Peyer's patch (tissue), 4 donors: ENCODE measurements around the gene RELT. TPM values are rescaled to one million over a fixed set of nuclear protein-coding genes. Genes with fewer than 3 reads are reported as not detected.

Experiments
- DNase-seq, 3 donors: peaks; one replicate each; pipeline ENCODE4 v3.0.0-alpha.2; 2017 to 2019
- H3K27ac ChIP-seq, 4 donors: fragments of 200-600 bp; sonication (generic); one replicate each; pipeline ENCODE4 v1.5.1; 2016 to 2019
- H3K27me3 ChIP-seq, 2 donors: fragments of 200-600 bp; sonication (generic); one replicate each; pipeline ENCODE4 v1.5.1; 2019
- H3K36me3 ChIP-seq, 3 donors: fragments of 200-600 bp; sonication (generic); one replicate each; pipeline ENCODE4 v1.5.1; 2016 to 2019
- H3K4me1 ChIP-seq, 4 donors: fragments of 200-600 bp; sonication (generic); one replicate each; pipeline ENCODE4 v1.5.1; 2016 to 2019
- H3K4me3 ChIP-seq, 4 donors: fragments of 200-600 bp; sonication (generic); 1 replicate in 3 of 4; 2 replicates in 1 of 4; pipeline ENCODE4 v1.5.1; 2016 to 2019; ENCODE audit warnings: mild to moderate bottlenecking in 1 of 4
- H3K9me3 ChIP-seq, 4 donors: fragments of 200-600 bp; sonication (generic); one replicate each; pipeline ENCODE4 v1.5.1; 2016 to 2019; ENCODE audit warnings: mild to moderate bottlenecking in 1 of 4
- POLR2A ChIP-seq, 2 donors: fragments of 450-650 bp; IDR thresholded peaks; one replicate each; pipeline ENCODE4 v1.5.1; 2017; ENCODE audit warnings: antibody characterized with exemption in 2 of 2, mild to moderate bottlenecking in 2 of 2, moderate library complexity in 2 of 2
- total RNA-seq, 4 donors: library from RNA; depleted of rRNA; stranded (reverse); fragments of >200 nt; gene quantifications; one replicate each; pipeline ENCODE4 v1.1.0, GENCODE V29; 2016
- TF ChIP-seq, protein P1 (sequence below), 6 experiments: fragments of 450-650 bp in 4 of 6; fragments of 200-600 bp in 2 of 6; sonication (generic) in 1 of 6; IDR thresholded peaks; one replicate each; pipeline ENCODE4 v1.5.1; 2017 to 2019; ENCODE audit warnings: antibody characterized with exemption in 6 of 6, mild to moderate bottlenecking in 3 of 6, moderate library complexity in 1 of 6

The RELT gene
- total RNA-seq, 4 donors from 2014 or later: 1.2 to 19.0 (median 4.7) TPM

DNA sequence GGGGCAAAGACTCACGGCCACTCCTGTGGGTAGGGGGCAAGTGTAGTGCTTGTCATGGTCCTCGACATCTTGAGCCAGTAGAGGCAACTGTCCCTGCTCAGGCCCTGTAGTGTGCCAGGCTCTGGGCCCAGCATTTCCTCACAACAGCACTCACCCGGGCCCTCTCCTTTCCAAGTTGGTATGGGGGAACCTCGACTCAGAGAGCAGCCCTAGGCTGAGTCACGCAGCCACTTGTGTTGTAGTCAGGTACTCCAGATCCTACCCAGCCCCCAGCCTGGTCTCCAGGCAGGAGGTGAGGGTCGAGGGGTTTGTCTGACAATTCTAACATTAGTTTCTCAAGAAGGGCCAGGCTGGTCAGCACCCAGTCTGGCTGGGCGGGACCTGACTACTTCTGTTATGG is 4.1 kb downstream of the RELT start:
- Histone ChIP-seq H3K9me3 (no peaks in the 10 kb centered on the region), H3K27me3 (no peaks in the 10 kb centered on the region), H3K27ac (peak overlapping the region in 3 of 4 donors; percentile 5 to 99 (median 78))

GRCh38 chr11:73380897-73381410 is 4.8 kb downstream of the RELT start:
- no peaks in the 10 kb centered on the region for H3K27me3 ChIP-seq
- H3K4me1 ChIP-seq: peaks cover 0 to 67% (median 53%) of the 10 kb centered on the region in 4 donors
- no peaks in the 10 kb centered on the region for H3K36me3 ChIP-seq
- peak overlapping the region in 2 of 4 donors; percentile 78 to 99 for H3K27ac ChIP-seq
- DNase-seq: no peak
- no peak overlapping the region for H3K4me3 ChIP-seq
- H3K9me3 ChIP-seq: no peaks in the 10 kb centered on the region
- TF ChIP-seq, protein P1, sequence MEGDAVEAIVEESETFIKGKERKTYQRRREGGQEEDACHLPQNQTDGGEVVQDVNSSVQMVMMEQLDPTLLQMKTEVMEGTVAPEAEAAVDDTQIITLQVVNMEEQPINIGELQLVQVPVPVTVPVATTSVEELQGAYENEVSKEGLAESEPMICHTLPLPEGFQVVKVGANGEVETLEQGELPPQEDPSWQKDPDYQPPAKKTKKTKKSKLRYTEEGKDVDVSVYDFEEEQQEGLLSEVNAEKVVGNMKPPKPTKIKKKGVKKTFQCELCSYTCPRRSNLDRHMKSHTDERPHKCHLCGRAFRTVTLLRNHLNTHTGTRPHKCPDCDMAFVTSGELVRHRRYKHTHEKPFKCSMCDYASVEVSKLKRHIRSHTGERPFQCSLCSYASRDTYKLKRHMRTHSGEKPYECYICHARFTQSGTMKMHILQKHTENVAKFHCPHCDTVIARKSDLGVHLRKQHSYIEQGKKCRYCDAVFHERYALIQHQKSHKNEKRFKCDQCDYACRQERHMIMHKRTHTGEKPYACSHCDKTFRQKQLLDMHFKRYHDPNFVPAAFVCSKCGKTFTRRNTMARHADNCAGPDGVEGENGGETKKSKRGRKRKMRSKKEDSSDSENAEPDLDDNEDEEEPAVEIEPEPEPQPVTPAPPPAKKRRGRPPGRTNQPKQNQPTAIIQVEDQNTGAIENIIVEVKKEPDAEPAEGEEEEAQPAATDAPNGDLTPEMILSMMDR (IDR thresholded peaks at IDR 0.05): no peak
- TF ChIP-seq POLR2A (IDR thresholded peaks at IDR 0.05): no peak

More for the DNA sequence above, 4.1 kb downstream of the RELT start:
- Histone ChIP-seq H3K4me1 (peaks cover 0 to 68% (median 49%) of the 10 kb centered on the region in 4 donors), H3K36me3 (no peaks in the 10 kb centered on the region), H3K4me3 (no peak overlapping the region)
- no peak for TF ChIP-seq POLR2A (IDR thresholded peaks at IDR 0.05)
- TF ChIP-seq, protein P1 (IDR thresholded peaks at IDR 0.05): no peak
- no peak for DNase-seq

DNA sequence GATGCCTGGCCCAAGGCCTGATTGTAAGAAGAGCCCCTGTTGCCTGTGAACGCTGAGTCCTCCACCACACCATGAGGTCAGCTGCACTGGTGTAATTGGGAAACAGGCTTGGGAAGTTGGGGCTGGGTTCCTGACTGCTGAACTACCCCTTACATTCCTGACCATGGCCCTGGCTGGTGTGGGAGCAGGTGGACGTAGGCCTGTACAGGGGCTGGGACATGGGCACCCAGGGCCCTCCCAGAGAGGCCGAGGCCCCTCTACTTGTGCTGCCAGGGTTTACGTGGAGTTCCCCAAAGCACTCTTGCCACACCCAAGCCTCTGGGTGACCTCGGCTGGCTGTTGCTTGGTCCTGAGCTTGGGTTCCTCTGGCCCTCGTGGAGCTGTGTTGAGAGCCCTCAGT is 5.4 kb downstream of the RELT start:
- Histone ChIP-seq H3K36me3 (no peaks in the 10 kb centered on the region), H3K4me3 (no peak overlapping the region), H3K27ac (peak overlapping the region in 2 of 4 donors; percentile 78 to 99), H3K27me3 (no peaks in the 10 kb centered on the region), H3K9me3 (no peaks in the 10 kb centered on the region), H3K4me1 (peaks cover 0 to 70% (median 55%) of the 10 kb centered on the region in 4 donors)
- TF ChIP-seq, protein P1 (IDR thresholded peaks at IDR 0.05): no peak
- no peak for TF ChIP-seq POLR2A (IDR thresholded peaks at IDR 0.05)
- DNase-seq: no peak

- DNase-seq: no peak
- Histone ChIP-seq H3K27me3 (no peaks in the 10 kb centered on the region), H3K9me3 (no peaks in the 10 kb centered on the region), H3K4me3 (no peak overlapping the region), H3K36me3 (no peaks in the 10 kb centered on the region), H3K4me1 (peaks cover 0 to 75% (median 54%) of the 10 kb centered on the region in 4 donors), H3K27ac (peak overlapping the region in 2 of 4 donors; percentile 78 to 99)
- no peak for TF ChIP-seq POLR2A (IDR thresholded peaks at IDR 0.05)
- TF ChIP-seq, protein P1 (IDR thresholded peaks at IDR 0.05): no peak
These were observed 6.0 kb downstream of the RELT start for GRCh38 chr11:73382183-73382582.

- no peaks in the 10 kb centered on the region for H3K27me3 ChIP-seq
- peak overlapping the region in 1 of 4 donors; percentile 18 for H3K4me3 ChIP-seq
- H3K36me3 ChIP-seq: no peaks in the 10 kb centered on the region
- TF ChIP-seq, protein P1 (IDR thresholded peaks at IDR 0.05): no peak
- TF ChIP-seq POLR2A (IDR thresholded peaks at IDR 0.05): no peak
- DNase-seq: peak in 1 of 3 donors; percentile 41
- no peaks in the 10 kb centered on the region for H3K9me3 ChIP-seq
- H3K27ac ChIP-seq: peak overlapping the region in 2 of 4 donors; percentile 78 to 99
- H3K4me1 ChIP-seq: peaks cover 0 to 79% (median 52%) of the 10 kb centered on the region in 4 donors
These were observed 6.5 kb downstream of the RELT start for GRCh38 chr11:73382747-73383146.
